Muscle of back (tissue), 13 donors: ENCODE data around the gene FOXD4. TPM values are rescaled to one million over a fixed set of nuclear protein-coding genes. Genes with fewer than 3 reads are reported as not detected.
"Not testable (repeated sequence)": the region's sequence is repeated elsewhere in the genome, so short reads cannot be mapped to it uniquely, and the experiment has no call there.

Experiments used
- DNase-seq, 3 donors: peaks; one replicate each; pipeline versions ENCODE4 v3.0.0 to v3.0.0-alpha.2; 2013
- long read RNA-seq, 9 donors: transcript quantifications; one replicate each; lab custom pipeline, GENCODE V29; 2026
- polyA plus RNA-seq, 10 donors: library from polyadenylated mRNA; unstranded; fragments of 120-200 nt; gene quantifications; one replicate each; pipeline ENCODE4 v1.2.1, GENCODE V29; 2013; ENCODE audit not compliant: insufficient read length in 10 of 10

FOXD4 gene
- 1 to 10 TPM in 4 of 10 donors, under 1 TPM in 6; 0.44 to 2.4 (median 0.76) TPM for polyA plus RNA-seq
- long read RNA-seq, donor 1: 0 reads
- long read RNA-seq, donor 2, partial matches to known transcripts: 0 of 1 reads
- long read RNA-seq, donor 2, other reads (novel, unspliced or antisense): 0 of 1 reads
- long read RNA-seq, donor 3: 0 reads
- long read RNA-seq, donor 4: 0 reads
- long read RNA-seq, donor 5: 0 reads
- long read RNA-seq, donor 6, partial matches to known transcripts: 0 of 3 reads
- long read RNA-seq, donor 6, other reads (novel, unspliced or antisense): 0 of 3 reads
- long read RNA-seq, donor 7: 0 reads
- long read RNA-seq, donor 8, partial matches to known transcripts: 0 of 2 reads
- long read RNA-seq, donor 8, other reads (novel, unspliced or antisense): 0 of 2 reads
- long read RNA-seq, donor 9: 0 reads

GRCh38 chr9:117995-118467 is at the start of gene FOXD4:
TSS of gene FOXD4 (minus strand) at chr9:118417. CDS start at chr9:118119, 298 bp downstream.
- peak in 1 of 3 donors; percentile 14 for DNase-seq

- DNase-seq: not testable (repeated sequence)
Measured at GRCh38 chr9:159871-160270, 41.7 kb upstream of the FOXD4 start.

- DNase-seq: not testable (repeated sequence)
Measured at GRCh38 chr9:151173-151572, 33.0 kb upstream of the FOXD4 start.

GRCh38 chr9:139880-140279 is 21.7 kb upstream of the FOXD4 start:
- not testable (repeated sequence) for DNase-seq

GRCh38 chr9:117144-117994 is 848 bp downstream of the FOXD4 start:
- DNase-seq: not testable (repeated sequence)

GRCh38 chr9:116239-117077 is 1.8 kb downstream of the FOXD4 start:
- DNase-seq: peak in 1 of 3 donors; percentile 18

GRCh38 chr9:115118-115451 is 3.1 kb downstream of the FOXD4 start:
- peak in 1 of 3 donors; percentile 48 for DNase-seq

- peak in 2 of 3 donors; percentile 17 to 58 for DNase-seq
Measured at GRCh38 chr9:114267-115117, 3.7 kb downstream of the FOXD4 start.

GRCh38 chr9:113468-114266 is 4.5 kb downstream of the FOXD4 start:
- peak; percentile 41 to 63 (median 45) for DNase-seq

GRCh38 chr9:112589-113467 is 5.4 kb downstream of the FOXD4 start:
- DNase-seq: peak in 2 of 3 donors; percentile 27 to 70

- peak in 1 of 3 donors; percentile 32 for DNase-seq
Measured at GRCh38 chr9:110672-111071, 7.5 kb downstream of the FOXD4 start.

- DNase-seq: peak in 1 of 3 donors; percentile 8
Measured at GRCh38 chr9:109540-109939, 8.7 kb downstream of the FOXD4 start.

GRCh38 chr9:108742-109495 is 9.3 kb downstream of the FOXD4 start:
- not testable (repeated sequence) for DNase-seq

GRCh38 chr9:105991-106390 is 12.2 kb downstream of the FOXD4 start:
- not testable (repeated sequence) for DNase-seq

GRCh38 chr9:100430-100829 is 17.8 kb downstream of the FOXD4 start:
- DNase-seq: not testable (repeated sequence)

GRCh38 chr9:99867-100266 is 18.4 kb downstream of the FOXD4 start:
- DNase-seq: not testable (repeated sequence)

- not testable (repeated sequence) for DNase-seq
Measured at GRCh38 chr9:98775-99174, 19.4 kb downstream of the FOXD4 start.

GRCh38 chr9:94992-95391 is 23.2 kb downstream of the FOXD4 start:
- DNase-seq: not testable (repeated sequence)
